ENCODE data around the gene CYP2J2. TPM values are rescaled to one million over a fixed set of nuclear protein-coding genes. Genes with fewer than 3 reads are reported as not detected.

The CYP2J2 gene
- total and polyA plus RNA-seq, 7 donors, result 1.4 to 55.7 (median 3.9) TPM

DNA sequence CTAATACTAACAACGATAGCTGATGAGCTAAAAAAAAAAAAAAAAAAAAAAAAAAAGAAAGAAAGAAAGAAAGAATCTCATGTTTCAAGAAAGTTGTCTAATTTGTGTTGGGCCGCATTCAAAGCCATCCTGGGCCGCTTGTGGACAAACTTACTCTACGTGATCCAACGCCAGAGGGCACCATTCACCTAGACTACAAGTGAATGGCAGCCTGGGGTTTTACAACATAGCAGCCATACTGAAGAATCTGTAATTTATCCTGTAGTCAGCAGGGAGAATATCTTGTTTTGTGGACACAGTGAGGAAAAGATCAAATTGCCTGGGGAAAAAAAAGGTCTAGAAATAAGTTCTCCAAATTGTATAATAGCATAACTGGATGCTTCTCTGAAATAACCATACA is 47.0 kb downstream of the CYP2J2 start:
- no peak overlapping the region for H3K27ac ChIP-seq
- H3K27me3 ChIP-seq (ENCODE audit: insufficient read depth in 3 of 3, low read length in 2 of 3), result no peaks in the 10 kb centered on the region
- H3K36me3 ChIP-seq (ENCODE audit: insufficient read depth in 1 of 2, low read depth in 1 of 2), result no peaks in the 10 kb centered on the region
- ATAC-seq, result peak; percentile 79 to 88 (median 80)
- WGBS, 3 donors, result 36 to 40% (median 40%) methylated on average over 5 of the region's 5 CpGs
- no peaks in the 10 kb centered on the region for H3K9me3 ChIP-seq
- H3K4me3 ChIP-seq, result no peak overlapping the region
- intact Hi-C loops (cut with DNase I), result loop anchor here in 1 of 2 donors (2.0 kb wide), 1 partner anchor 67 kb away; no protein-coding TSS in a partner anchor
- TF ChIP-seq, protein P1, sequence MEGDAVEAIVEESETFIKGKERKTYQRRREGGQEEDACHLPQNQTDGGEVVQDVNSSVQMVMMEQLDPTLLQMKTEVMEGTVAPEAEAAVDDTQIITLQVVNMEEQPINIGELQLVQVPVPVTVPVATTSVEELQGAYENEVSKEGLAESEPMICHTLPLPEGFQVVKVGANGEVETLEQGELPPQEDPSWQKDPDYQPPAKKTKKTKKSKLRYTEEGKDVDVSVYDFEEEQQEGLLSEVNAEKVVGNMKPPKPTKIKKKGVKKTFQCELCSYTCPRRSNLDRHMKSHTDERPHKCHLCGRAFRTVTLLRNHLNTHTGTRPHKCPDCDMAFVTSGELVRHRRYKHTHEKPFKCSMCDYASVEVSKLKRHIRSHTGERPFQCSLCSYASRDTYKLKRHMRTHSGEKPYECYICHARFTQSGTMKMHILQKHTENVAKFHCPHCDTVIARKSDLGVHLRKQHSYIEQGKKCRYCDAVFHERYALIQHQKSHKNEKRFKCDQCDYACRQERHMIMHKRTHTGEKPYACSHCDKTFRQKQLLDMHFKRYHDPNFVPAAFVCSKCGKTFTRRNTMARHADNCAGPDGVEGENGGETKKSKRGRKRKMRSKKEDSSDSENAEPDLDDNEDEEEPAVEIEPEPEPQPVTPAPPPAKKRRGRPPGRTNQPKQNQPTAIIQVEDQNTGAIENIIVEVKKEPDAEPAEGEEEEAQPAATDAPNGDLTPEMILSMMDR (IDR thresholded peaks at IDR 0.05), result peak; percentile 54
- DNase-seq, result peak; percentile 30 to 57
- no peaks in the 10 kb centered on the region for H3K4me1 ChIP-seq

DNA sequence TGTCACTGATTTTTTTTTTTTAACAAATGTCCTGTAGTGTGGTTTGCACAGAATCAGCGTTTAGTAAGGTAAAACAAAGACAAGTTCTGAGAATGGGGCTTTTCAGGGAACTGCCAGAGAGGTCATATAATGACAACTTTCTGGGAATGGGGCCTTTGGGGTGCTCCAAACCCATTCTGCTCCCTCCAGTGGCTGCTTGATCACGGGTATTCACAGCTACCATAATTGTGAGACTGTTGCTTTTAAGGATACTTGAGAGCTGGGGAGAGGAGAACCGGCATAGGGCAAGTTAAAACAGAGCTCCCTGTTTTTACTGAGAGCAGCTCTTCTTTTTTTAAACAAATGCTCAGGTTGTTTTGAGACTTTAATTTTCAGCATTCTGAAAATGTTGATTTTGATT is 48.2 kb downstream of the CYP2J2 start:
- TF ChIP-seq, protein P1 (IDR thresholded peaks at IDR 0.05), result no peak
- no peaks in the 10 kb centered on the region for H3K9me3 ChIP-seq
- DNase-seq (no peak), ATAC-seq (no peak)
- H3K4me3 ChIP-seq, result no peak overlapping the region
- no peaks in the 10 kb centered on the region for H3K36me3 ChIP-seq (ENCODE audit: insufficient read depth in 1 of 2, low read depth in 1 of 2)
- H3K27ac ChIP-seq, result no peak overlapping the region
- WGBS, 3 donors, result 85 to 87% (median 85%) methylated on average over 3 of the region's 3 CpGs
- H3K27me3 ChIP-seq (ENCODE audit: insufficient read depth in 3 of 3, low read length in 2 of 3), result no peaks in the 10 kb centered on the region
- no peaks in the 10 kb centered on the region for H3K4me1 ChIP-seq
- intact Hi-C loops (cut with DNase I), result loop anchor here in 1 of 2 donors (2.0 kb wide), 1 partner anchor 68 kb away; no protein-coding TSS in a partner anchor

DNA sequence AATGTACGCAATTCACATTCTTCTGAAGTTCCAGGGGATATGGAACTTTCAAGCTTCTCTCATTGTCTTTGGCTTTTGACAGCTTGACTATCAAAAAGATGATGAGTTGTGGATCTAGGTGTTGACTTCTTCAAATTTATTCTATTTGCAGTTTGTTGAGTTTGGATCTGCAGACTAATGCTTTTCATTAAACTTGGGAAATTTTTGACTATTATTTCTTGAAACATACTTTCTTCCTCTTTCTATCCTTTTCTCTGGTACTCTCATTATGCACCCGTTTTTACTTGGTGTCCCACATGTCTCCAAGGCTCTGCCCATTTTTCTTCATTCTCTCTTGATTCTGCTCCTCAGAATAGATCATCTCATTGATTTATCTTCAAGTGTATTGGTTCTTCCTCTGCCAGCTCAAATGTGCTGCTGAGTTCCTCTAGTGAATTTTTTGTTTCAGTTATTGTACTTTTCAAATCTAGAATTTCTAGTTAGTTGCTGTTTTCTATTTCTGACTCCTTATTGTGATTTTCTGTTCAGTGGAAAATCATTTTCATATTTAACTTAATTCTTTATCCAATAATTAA is 49.4 kb downstream of the CYP2J2 start:
- ATAC-seq (no peak), DNase-seq (no peak)
- Histone ChIP-seq H3K27me3 (ENCODE audit: insufficient read depth in 3 of 3, low read length in 2 of 3) (no peaks in the 10 kb centered on the region), H3K4me3 (no peak overlapping the region), H3K27ac (no peak overlapping the region), H3K36me3 (ENCODE audit: insufficient read depth in 1 of 2, low read depth in 1 of 2) (no peaks in the 10 kb centered on the region), H3K4me1 (no peaks in the 10 kb centered on the region), H3K9me3 (no peaks in the 10 kb centered on the region)
- WGBS, 3 donors, result 89 to 92% (median 91%) methylated on average over 2 of the region's 2 CpGs
- TF ChIP-seq, protein P1 (IDR thresholded peaks at IDR 0.05), result no peak
- intact Hi-C loops (cut with DNase I), result no loop called here

DNA sequence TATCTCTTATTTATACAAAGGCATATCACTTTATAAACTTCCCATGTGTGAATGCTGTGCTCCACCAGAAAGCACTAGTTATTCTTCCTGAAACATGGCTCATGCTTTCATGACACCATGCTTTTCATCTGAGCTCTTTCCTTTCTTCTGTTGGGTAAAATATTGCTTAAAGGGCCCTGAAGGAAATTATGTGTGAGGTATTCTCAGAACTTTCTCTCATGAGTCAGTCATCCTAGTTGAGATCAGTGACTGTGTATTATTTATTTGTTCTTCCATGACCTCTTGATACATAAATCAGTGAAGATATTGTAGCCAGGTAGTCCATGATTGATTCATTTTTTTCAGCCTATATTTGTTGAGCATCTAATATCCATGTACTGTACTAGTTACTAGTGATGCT is 54.8 kb downstream of the CYP2J2 start:
- Histone ChIP-seq H3K4me3 (no peak overlapping the region), H3K9me3 (no peaks in the 10 kb centered on the region), H3K27me3 (ENCODE audit: insufficient read depth in 3 of 3, low read length in 2 of 3) (no peaks in the 10 kb centered on the region), H3K27ac (no peak overlapping the region), H3K36me3 (ENCODE audit: insufficient read depth in 1 of 2, low read depth in 1 of 2) (no peaks in the 10 kb centered on the region), H3K4me1 (no peaks in the 10 kb centered on the region)
- TF ChIP-seq, protein P1 (IDR thresholded peaks at IDR 0.05), result no peak
- ATAC-seq (no peak), DNase-seq (no peak)
- intact Hi-C loops (cut with DNase I), result no loop called here

DNA sequence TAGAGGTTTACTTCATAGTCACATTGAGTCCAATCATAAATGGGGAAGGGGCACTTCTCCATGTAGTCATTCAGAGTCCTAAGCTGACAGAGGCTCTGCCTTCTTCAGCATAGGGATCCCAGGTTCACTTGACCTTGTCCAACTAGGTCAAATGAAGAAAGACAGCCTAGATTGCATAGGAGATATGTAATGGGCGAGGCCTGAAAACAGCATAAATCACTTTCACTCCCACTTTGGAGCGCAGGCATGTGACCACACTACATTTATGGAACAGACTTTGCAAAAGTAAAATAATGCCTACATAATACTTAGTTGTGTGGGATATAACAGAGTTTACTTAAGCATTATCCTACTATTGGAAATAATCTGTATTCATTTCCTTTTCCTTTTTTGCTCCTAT is 60.1 kb downstream of the CYP2J2 start:
- ATAC-seq, result no peak
- Histone ChIP-seq H3K27ac (no peak overlapping the region), H3K9me3 (no peaks in the 10 kb centered on the region), H3K27me3 (ENCODE audit: insufficient read depth in 3 of 3, low read length in 2 of 3) (no peaks in the 10 kb centered on the region), H3K36me3 (ENCODE audit: insufficient read depth in 1 of 2, low read depth in 1 of 2) (no peaks in the 10 kb centered on the region), H3K4me1 (no peaks in the 10 kb centered on the region), H3K4me3 (no peak overlapping the region)
- intact Hi-C loops (cut with DNase I), result no loop called here
- TF ChIP-seq, protein P1 (IDR thresholded peaks at IDR 0.05), result no peak
- 93 to 95% (median 95%) methylated on average over 2 of the region's 2 CpGs for WGBS, 3 donors
- no peak for DNase-seq

Measured in psoas muscle (tissue), 8 donors.